Prostate gland (tissue), 2 donors: ENCODE results near the gene SGCE. TPM values are rescaled to one million over a fixed set of nuclear protein-coding genes. Genes with fewer than 3 reads are reported as not detected.

Experiments used
- DNase-seq: peaks from one replicate; pipeline ENCODE4 v3.0.0-alpha.2; 2019; ENCODE audit warnings: low spot score
- H3K27ac ChIP-seq, 2 donors: fragments of 200-600 bp; sonication (generic); 2 replicates each; pipeline ENCODE4 v1.5.1; 2017 to 2019
- H3K27me3 ChIP-seq: fragments of 200-600 bp; sonication (generic); replicated peaks from 2 replicates; pipeline ENCODE4 v1.5.1; 2019; ENCODE audit not compliant: insufficient read depth
- H3K36me3 ChIP-seq, 2 donors: fragments of 200-600 bp; sonication (generic); 1 replicate in 1 of 2; 2 replicates in 1 of 2; pipeline versions ENCODE4 v1.5.1 to v1.8.1; 2017 to 2019
- H3K4me1 ChIP-seq: fragments of 200-600 bp; sonication (generic); replicated peaks from 2 replicates; pipeline ENCODE4 v1.5.1; 2019
- H3K4me3 ChIP-seq, 2 donors: fragments of 200-600 bp; sonication (generic); 2 replicates each; pipeline ENCODE4 v1.5.1; 2017 to 2019
- H3K9me3 ChIP-seq: fragments of 200-600 bp; sonication (generic); 2 replicates; pipeline ENCODE4 v1.5.1; 2017
- CTCF ChIP-seq, 4 experiments: fragments of 200-600 bp in 2 of 4; fragments of 450-650 bp in 2 of 4; sonication (generic) in 2 of 4; IDR thresholded peaks; 1 replicate in 3 of 4; 2 replicates in 1 of 4; pipeline ENCODE4 v1.5.1; 2016 to 2019; ENCODE audit warnings: antibody characterized with exemption in 4 of 4, mild to moderate bottlenecking in 2 of 4, moderate library complexity in 2 of 4
- POLR2A ChIP-seq: fragments of 450-650 bp; IDR thresholded peaks from one replicate; pipeline ENCODE4 v1.6.1; 2016; ENCODE audit warnings: antibody characterized with exemption, mild to moderate bottlenecking
- POLR2AphosphoS5 ChIP-seq: sonication (generic); formaldehyde crosslinking; IDR thresholded peaks from one replicate; pipeline ENCODE4 v1.6.1; 2017; ENCODE audit warnings: antibody characterized with exemption
- WGBS: methylation state at CpG from one replicate; pipeline ENCODE4 v1.1.5; 2018; 5-methylcytosine and 5-hydroxymethylcytosine counted together
- intact Hi-C: fragments of 100-400 bp; cut with DNase I; formaldehyde crosslinking; loops from one replicate; pipeline ENCODE4 v1.14.2; 2022
- total RNA-seq, 2 donors: library from RNA; depleted of rRNA; stranded (reverse); fragments of >200 nt; gene quantifications; one replicate each; pipeline ENCODE4 v1.1.0, GENCODE V29; 2016

Gene SGCE
- total RNA-seq, 2 donors from 2014 or later = 34.9 to 113 TPM

- no peak for DNase-seq
- Histone ChIP-seq H3K4me3 (no peak overlapping the region), H3K27me3 (no peaks in the 10 kb centered on the region), H3K4me1 (no peaks in the 10 kb centered on the region), H3K9me3 (no peaks in the 10 kb centered on the region), H3K36me3 (no peaks in the 10 kb centered on the region), H3K27ac (no peak overlapping the region)
- 87% methylated on average over 3 of the region's 3 CpGs for WGBS
- intact Hi-C loops = no loop called here
- no peak for TF ChIP-seq CTCF (IDR thresholded peaks at IDR 0.05)
- TF ChIP-seq POLR2A = no peak
- no peak for TF ChIP-seq POLR2AphosphoS5
Observed at GRCh38 chr7:94666879-94667587, 11.1 kb upstream of the SGCE start.

GRCh38 chr7:94665426-94665825, 9.5 kb upstream of the SGCE start:
- Histone ChIP-seq H3K4me3 (no peak overlapping the region), H3K4me1 (no peaks in the 10 kb centered on the region), H3K27ac (no peak overlapping the region), H3K36me3 (no peaks in the 10 kb centered on the region), H3K27me3 (no peaks in the 10 kb centered on the region), H3K9me3 (no peaks in the 10 kb centered on the region)
- intact Hi-C loops = no loop called here
- DNase-seq = no peak
- TF ChIP-seq POLR2AphosphoS5 (no peak), POLR2A (no peak), CTCF (IDR thresholded peaks at IDR 0.05) (no peak)
- WGBS = 98% methylated on average over 18 of the region's 18 CpGs

- no peak for TF ChIP-seq POLR2AphosphoS5
- no peak for TF ChIP-seq CTCF (IDR thresholded peaks at IDR 0.05)
- no peak for TF ChIP-seq POLR2A
- 97% methylated on average over 21 of the region's 23 CpGs for WGBS
- intact Hi-C loops = no loop called here
- Histone ChIP-seq H3K9me3 (no peaks in the 10 kb centered on the region), H3K4me1 (no peaks in the 10 kb centered on the region), H3K27ac (no peak overlapping the region), H3K27me3 (no peaks in the 10 kb centered on the region), H3K36me3 (no peaks in the 10 kb centered on the region), H3K4me3 (no peak overlapping the region)
- no peak for DNase-seq
Observed at GRCh38 chr7:94664023-94664422, 8.1 kb upstream of the SGCE start.

GRCh38 chr7:94662548-94662947, 6.6 kb upstream of the SGCE start:
- TF ChIP-seq CTCF (IDR thresholded peaks at IDR 0.05) = no peak
- intact Hi-C loops = no loop called here
- DNase-seq = no peak
- Histone ChIP-seq H3K36me3 (no peaks in the 10 kb centered on the region), H3K4me3 (no peak overlapping the region), H3K27me3 (no peaks in the 10 kb centered on the region), H3K9me3 (no peaks in the 10 kb centered on the region), H3K27ac (no peak overlapping the region), H3K4me1 (no peaks in the 10 kb centered on the region)
- WGBS = 52% methylated on average over 1 of the region's 1 CpG

- Histone ChIP-seq H3K4me1 (no peaks in the 10 kb centered on the region), H3K27me3 (no peaks in the 10 kb centered on the region), H3K36me3 (no peaks in the 10 kb centered on the region), H3K9me3 (no peaks in the 10 kb centered on the region), H3K27ac (no peak overlapping the region), H3K4me3 (no peak overlapping the region)
- intact Hi-C loops = no loop called here
- DNase-seq = no peak
- TF ChIP-seq POLR2A (no peak), POLR2AphosphoS5 (no peak), CTCF (IDR thresholded peaks at IDR 0.05) (no peak)
Observed at GRCh38 chr7:94660006-94660405, 4.1 kb upstream of the SGCE start.
